Omental fat pad (tissue), 4 donors: ENCODE measurements around the gene KRTAP2-2. TPM values are rescaled to one million over a fixed set of nuclear protein-coding genes. Genes with fewer than 3 reads are reported as not detected.
"Not testable (repeated sequence)": the region's sequence is repeated elsewhere in the genome, so short reads cannot be mapped to it uniquely, and the experiment has no call there.

Source experiments
- ATAC-seq: fragments of 150-250 bp; one replicate; pipeline ENCODE4 v1.9.1; 2016; ENCODE audit warnings: mild to moderate bottlenecking, moderate library complexity; ENCODE audit not compliant: low FRiP score
- DNase-seq: peaks from one replicate; pipeline ENCODE4 v3.0.0-alpha.2; 2019; ENCODE audit warnings: low spot score
- CTCF ChIP-seq, 3 donors: fragments of 450-650 bp; IDR thresholded peaks; one replicate each; pipeline ENCODE4 v1.5.1; 2016 to 2017; ENCODE audit warnings: antibody characterized with exemption in 3 of 3, mild to moderate bottlenecking in 3 of 3, moderate library complexity in 2 of 3
- total RNA-seq, 4 donors: library from RNA; depleted of rRNA; stranded (reverse); fragments of >200 nt; gene quantifications; one replicate each; pipeline ENCODE4 v1.1.0, GENCODE V29; 2016

Gene KRTAP2-2
- total RNA-seq, 4 donors from 2014 or later = not detected

- no peak for TF ChIP-seq CTCF (IDR thresholded peaks at IDR 0.05)
- ATAC-seq (no peak), DNase-seq (no peak)
Observed at GRCh38 chr17:41042953-41043352, 12.1 kb downstream of the KRTAP2-2 start.

GRCh38 chr17:41040783-41041571, 14.1 kb downstream of the KRTAP2-2 start, which contains the start of gene KRTAP1-1:
Gene KRTAP1-1, minus strand, starts transcription at chr17:41041450. Its CDS starts 53 bp downstream, at chr17:41041397.
- not testable (repeated sequence) for ATAC-seq, DNase-seq

- DNase-seq = no peak
- ATAC-seq = no peak
- no peak for TF ChIP-seq CTCF (IDR thresholded peaks at IDR 0.05)
Observed at GRCh38 chr17:41037853-41038350, 17.1 kb downstream of the KRTAP2-2 start.

- not testable (repeated sequence) for DNase-seq, ATAC-seq
Observed at GRCh38 chr17:41034346-41034935, 20.6 kb downstream of the KRTAP2-2 start, which contains the start of gene KRTAP1-3. Gene KRTAP1-3, minus strand, starts transcription at chr17:41034874. Its CDS starts 53 bp downstream, at chr17:41034821.

- ATAC-seq (no peak), DNase-seq (no peak)
- TF ChIP-seq CTCF (IDR thresholded peaks at IDR 0.05) = no peak
Observed at GRCh38 chr17:41029633-41030245, 25.3 kb downstream of the KRTAP2-2 start, which contains the start of gene KRTAP1-4. Gene KRTAP1-4, minus strand, starts transcription at chr17:41030195. Its CDS starts 117 bp downstream, at chr17:41030078.

- DNase-seq (no peak), ATAC-seq (no peak)
- no peak for TF ChIP-seq CTCF (IDR thresholded peaks at IDR 0.05)
Observed at GRCh38 chr17:41026715-41027471, 28.1 kb downstream of the KRTAP2-2 start, which contains the start of gene KRTAP1-5. Gene KRTAP1-5, minus strand, starts transcription at chr17:41027208. Its CDS starts 53 bp downstream, at chr17:41027155.

GRCh38 chr17:41024697-41025096, 30.3 kb downstream of the KRTAP2-2 start:
- no peak for TF ChIP-seq CTCF (IDR thresholded peaks at IDR 0.05)

More at GRCh38 chr17:41024697-41025096, 30.3 kb downstream of the KRTAP2-2 start:
- no peak for DNase-seq
- ATAC-seq = no peak
